HUDEP-2 (cell line): ENCODE measurements around the gene ADAMTS15.

Experiments
- DNase-seq, 76 experiments: peaks; one replicate each; lab custom pipeline; 2025; ENCODE audit not compliant: unreplicated experiment in 76 of 76; lab: John Stamatoyannopoulos, UW

Gene ADAMTS15

DNA sequence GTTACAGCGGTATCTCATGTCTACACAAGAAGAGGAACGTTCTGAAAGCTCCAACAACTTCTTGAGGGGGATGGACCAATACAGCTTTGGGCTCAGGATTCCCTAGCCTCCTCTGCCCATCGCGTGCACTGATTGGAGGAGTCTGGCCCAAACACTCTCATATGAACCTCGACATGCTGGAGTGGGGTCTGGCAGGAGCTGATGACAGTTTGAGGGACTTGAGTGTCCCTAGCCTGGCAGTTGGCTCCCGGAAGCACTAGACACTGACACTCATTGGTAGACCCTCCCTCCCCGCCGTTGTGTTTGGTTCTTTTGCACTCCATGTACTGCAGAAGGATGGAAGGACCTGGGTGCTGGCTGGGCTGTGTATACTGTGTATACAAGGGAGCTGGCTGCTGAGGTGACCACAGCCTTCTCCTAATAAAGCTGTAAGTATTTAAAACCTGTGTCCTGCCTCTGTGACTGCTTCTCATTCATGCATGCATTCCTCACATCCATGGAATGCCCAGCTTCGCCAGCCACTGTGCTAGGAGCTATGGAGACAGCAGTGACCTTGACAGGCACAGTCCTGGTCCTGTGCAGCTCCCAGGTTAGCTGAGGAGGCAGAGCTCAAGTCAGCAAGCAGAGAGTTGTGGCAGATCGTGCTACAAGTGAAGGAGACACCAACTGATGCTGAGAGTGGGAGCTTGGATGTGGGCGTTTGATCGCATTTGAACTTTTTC is 27.9 kb downstream of the ADAMTS15 start:
- DNase-seq: no peak

DNA sequence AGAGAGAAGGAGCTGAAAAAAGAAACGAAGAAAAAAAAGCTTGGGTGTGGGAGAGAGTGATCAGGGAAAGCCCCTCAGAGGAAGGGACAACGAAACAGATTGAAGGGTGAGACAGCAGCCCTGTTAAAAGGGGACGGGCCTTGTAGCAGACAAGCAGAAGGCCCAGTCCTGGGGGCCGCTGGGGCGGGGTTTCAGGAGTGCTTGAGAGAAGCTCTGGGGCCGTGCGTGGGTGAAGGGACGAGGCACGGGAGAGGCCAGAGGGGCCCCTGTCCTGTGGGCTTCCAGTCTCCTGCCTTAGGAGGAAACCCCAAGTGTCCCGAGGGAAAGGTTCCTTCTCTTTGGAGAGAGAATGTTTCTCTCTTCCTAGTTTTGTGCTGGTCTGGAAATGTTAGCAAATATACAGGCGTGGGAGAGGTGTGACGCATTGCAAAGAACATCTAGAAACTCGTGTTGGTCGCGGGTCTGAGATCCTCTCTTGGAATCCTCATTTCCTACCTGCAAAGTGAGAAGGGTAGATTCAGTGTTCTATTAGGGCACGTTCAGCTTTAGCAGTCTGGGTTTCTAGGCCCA is 28.6 kb downstream of the ADAMTS15 start:
- no peak for DNase-seq

DNA sequence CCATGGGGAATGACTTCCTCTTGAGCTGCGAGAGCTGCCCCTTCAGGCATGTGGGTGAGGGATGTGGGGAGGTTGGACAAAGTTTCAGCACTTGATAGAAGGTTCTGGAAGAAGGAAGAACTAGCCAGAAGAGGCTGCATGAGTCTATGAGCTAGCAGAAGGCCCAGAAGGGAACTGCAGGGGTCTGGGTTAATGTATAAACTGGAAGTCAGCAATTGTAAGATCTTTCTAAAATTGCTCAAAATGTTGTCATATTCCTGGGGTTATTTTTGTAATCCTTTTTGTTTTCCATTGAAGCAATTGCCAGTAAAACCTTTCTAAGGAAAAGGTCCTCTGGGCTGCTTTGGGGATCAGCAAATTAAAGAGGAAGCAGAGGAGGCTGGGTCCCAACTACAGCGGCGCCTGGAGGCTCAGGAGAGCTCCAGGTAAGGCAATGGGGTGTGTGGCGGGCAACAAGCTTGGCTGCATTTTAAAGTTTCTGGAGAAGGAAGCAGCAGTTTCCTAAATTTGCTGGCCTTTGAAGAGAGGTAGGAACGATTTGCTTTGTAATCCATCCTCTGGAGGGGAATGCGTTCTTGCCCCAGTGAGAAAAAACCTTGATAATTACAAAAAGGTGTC is 29.2 kb downstream of the ADAMTS15 start:
- no peak for DNase-seq

DNA sequence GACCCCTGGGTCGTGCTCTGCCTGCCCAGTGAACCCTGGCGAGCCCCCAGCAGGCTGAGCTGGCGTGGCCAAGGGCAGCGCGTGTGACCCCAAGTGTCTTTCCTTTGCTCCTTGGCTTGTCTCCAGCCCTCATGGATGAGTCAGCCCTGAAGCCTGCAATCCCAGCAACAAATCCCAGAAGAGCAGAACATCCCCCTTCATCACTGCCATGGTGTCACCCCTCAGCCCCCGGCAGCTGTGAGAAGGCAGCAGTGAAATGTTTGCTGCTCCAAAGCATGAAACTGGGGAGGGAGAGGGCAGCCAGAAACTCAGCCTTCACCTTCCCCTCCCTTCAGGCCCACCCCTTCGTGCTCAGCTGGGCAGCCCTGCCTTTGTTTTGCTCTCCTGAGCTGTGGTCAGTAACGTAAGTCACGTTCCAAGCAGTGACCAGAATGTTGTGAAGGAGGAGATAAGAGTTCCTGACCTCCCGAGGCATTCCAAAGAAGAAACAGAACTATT is 29.8 kb downstream of the ADAMTS15 start:
- no peak for DNase-seq

DNA sequence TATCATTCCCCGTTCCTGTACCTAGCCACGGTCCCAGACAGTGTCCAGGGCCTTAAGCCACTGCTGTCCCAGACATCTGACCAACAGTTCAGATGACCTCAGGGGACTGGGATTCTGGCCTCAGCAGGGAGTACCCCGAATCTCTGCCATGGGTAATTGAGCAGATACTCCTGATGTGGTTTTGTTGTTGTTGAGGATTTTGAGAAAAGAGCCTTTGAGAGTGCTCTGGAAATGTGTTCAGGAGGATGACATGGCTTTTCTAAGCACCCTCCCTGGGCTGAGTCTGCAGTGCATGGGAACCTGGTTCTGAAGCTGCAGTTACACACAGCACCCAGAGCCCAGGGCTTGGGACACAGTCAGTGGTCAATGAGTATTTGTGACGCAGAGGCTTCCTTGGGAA is 30.4 kb downstream of the ADAMTS15 start:
- no peak for DNase-seq

DNA sequence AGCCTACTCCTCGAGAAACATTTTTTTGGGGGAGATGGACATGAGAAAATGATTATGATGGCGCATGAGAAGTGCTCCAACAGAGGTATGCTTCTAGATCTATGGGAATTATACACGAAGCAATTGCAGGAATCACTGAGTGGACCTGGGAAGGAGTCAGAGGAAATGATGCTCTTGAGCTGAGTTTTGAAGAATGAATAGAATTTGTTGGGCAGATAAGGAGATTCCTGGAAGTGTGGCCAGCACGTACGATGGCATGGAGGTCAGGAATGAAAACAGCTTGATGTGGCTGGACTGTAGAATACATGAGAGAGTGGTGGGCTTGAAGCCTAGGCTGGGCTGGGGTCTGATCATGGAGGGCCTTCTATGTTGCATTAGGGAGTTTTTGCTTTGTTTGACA is 31.7 kb downstream of the ADAMTS15 start:
- no peak for DNase-seq

DNA sequence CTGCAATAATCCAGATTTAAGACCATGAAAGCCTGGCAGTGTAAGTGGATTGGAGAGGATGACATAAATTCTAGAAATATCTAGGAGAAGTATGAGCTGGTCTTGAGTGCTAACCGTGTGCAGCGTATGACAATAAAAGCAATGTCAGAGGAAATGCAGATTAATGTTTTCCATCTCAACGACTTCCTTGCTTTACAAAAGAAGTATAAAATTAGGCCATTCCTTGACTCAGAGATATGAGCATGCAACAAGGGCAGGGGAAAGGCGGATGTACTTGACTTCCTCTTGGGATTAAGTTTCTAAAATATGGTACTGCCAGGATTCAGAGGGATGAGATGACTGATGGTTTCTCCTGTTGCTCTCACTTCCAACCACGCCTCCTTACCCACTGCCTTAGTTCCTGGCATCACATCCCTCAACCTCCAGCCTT is 32.3 kb downstream of the ADAMTS15 start:
- DNase-seq: no peak

DNA sequence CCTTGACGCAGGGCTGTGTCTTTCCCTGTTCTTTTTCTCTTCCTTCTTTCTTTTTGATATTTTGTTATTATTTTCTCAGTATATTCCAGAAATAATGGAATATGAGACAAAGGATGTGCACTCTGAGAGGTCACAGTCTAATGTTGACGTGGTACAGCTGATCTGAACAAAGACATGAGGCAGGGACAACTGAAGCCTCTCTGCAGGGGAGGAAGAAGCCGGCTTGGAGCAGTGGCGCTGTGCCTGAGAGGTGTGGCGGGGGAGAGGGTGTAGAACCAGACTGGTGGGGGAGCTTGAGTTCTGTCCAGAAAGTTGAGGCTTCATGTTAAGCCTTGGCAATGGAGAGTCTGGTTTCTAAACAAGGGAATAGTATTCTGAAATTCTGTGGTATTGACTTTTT is 34.7 kb downstream of the ADAMTS15 start:
- no peak for DNase-seq

DNA sequence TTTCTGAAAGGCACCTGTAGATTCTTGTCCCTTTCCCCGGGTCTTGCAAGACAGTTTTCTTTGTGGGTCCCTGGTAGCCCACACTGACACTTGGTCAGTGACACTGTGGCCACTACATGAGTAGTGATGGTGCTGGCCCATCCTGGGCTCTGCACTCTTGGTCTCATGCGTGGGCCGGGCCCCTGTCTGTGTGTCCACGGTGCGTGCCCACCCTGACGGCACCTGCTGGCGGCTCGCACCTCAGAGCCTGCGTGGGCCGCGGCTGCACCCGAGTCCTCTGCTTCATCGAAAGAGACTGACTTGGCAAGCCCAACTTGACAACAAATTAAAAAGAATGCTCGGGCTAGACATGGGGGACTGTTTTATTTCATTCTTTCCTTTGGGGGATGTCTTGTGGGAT is 37.5 kb downstream of the ADAMTS15 start:
- DNase-seq: no peak

DNA sequence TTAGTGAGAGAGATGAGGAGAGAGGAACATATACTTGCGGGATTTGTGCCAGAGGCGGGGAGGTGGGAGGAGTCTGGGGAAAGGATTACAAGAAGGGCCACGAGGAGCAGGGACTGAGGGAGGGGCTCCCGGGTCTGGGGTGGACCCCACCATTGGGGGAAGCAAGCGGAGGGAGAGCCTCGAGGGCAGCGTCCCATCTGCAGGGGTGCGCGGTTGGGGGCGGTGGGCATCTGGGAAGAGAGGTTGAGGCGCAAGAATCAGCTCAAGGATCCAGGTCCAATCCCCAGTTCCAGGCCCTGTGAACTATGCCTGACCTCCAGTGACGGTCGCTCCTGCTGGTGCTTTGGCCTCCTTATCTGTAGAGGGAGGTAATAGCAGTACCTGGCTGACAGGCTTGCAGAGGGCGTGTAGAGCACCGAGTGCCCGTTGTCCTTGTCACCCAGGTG is 38.0 kb downstream of the ADAMTS15 start:
- no peak for DNase-seq

DNA sequence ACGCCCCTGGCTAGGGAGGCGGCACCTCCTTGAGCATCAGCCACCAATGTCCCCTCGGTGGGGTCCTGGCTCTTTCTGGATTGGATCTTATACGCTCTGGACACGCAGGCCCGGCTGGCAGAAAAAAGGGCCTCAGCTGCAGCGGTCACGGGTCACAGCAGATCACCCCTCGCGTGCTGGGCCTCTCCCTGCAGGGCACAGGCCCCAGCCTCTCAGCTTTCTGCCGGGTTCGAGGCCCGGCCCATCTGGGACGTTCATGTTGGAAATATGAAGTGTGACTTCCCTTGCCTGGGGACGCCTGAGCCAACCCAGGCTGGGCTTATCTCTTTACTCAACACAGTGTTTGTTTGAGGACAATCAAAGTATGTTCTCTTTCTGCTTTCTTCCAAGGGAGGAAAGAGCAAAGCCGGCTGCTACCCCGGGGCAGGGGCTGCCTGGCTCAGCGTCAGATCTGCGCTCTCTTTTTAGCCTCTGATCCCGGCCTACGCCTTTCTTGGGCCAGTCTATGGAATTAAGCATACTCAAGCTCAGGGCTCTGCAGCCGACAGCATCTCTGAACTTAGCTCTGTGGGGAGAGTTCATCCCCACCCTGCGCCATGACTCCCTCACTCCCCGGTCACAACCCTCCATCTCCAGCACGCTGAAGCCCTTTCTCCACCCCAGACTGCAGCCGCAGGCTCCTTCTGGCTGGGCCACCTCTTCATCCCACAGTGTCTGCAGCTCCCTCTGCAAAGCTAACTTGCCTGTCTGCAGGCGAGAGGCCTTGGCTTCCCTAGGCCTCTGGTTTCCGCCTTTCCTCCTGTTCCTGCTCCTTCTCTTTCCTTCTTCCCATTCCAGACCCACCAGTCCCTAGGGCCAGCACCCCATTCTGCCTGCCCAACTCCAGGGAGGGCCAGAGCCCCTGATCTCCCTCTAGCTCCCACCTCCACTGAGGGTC is 38.8 kb downstream of the ADAMTS15 start:
- DNase-seq: no peak

DNA sequence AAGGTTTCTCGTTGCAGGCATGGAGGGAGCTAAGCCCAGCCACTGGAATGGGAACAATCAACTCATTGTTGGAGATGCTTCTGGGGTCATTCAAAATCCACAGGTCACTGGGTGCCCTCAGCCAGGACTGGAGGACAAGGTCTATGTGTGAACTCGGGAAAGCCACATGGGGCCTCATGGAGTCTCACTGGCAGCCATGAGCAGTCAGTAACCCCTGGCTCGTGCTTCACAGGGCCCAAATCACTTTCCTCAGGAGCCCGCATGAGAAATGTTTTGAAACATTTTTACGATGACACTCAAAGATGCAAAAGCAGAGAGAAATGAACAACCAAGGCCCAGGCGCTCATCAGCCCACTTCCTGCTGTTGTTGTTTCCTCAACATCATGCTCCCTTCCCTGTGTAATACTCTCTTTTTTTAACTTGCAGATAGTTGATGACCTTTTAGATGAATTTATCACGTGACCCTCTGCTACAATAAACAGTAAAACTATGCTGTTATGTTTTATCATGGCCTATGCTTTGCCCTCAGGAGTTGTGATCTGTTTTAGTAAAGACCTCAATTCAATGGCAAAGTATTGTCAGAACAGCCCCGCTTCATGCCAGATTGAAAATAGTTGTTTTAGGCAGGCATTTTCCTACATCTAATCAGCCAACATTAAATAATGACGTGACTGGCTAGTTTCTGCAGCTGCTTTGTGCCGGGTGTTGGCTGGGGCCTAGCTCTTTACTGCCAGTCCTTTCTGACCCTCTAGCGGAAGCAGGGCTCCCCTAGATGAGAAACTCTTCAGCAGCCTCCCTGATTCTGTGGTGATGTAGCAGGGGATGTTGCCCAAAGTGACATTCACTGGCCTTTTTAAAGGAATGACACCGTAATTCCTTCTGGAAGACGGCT is 39.7 kb downstream of the ADAMTS15 start:
- no peak for DNase-seq

DNA sequence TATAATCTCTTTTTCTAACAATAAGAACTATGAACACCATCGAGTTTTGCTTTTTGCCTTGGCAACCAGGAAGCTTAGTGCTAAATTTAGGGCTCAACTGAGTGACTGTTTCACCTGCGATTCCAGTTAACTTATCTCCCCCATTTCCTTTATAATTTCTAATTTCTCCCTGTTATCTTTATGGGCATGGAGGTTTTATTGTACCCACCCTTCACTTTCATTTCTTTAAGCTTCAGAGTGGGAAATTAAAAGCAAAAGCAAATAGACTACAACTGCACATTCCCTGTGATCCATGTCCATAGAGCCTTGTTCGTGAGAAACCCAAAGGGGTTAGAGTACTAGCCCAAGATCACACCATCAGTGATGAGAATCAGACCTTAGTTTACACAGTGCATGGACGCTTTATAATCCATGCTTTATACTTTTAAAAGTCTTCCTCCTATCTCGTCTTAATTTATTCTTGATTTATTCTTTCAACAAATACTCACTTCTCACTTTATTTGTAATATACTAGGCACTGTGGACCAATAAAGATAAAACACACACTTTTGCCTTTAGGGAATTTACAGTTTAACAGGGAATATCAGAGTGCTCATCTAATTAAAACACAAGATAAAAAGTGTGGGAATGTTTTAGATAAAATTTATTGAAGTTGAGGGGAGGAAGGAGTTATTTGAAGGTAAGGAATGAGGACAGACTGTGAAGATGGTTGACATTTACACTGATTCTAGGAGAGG is 40.6 kb downstream of the ADAMTS15 start:
- no peak for DNase-seq

DNA sequence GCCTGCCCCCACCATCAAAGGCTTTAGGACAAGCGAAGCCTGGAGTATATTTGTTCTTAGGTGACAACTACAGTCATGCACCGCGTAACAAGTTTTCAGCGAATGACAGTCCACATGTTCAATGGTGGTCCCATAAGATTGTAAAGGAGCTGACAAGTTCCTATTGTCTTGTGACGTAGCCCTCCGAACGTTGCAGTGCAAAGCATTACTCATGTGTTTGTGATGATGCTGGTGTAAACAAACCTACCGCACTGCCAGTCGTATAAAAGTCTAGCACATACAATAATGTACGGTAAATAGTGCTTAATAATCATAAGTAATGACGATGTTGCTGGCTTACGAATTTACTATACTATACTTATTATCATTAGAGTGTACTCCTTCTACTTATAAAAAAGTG is 41.3 kb downstream of the ADAMTS15 start:
- DNase-seq: no peak

DNA sequence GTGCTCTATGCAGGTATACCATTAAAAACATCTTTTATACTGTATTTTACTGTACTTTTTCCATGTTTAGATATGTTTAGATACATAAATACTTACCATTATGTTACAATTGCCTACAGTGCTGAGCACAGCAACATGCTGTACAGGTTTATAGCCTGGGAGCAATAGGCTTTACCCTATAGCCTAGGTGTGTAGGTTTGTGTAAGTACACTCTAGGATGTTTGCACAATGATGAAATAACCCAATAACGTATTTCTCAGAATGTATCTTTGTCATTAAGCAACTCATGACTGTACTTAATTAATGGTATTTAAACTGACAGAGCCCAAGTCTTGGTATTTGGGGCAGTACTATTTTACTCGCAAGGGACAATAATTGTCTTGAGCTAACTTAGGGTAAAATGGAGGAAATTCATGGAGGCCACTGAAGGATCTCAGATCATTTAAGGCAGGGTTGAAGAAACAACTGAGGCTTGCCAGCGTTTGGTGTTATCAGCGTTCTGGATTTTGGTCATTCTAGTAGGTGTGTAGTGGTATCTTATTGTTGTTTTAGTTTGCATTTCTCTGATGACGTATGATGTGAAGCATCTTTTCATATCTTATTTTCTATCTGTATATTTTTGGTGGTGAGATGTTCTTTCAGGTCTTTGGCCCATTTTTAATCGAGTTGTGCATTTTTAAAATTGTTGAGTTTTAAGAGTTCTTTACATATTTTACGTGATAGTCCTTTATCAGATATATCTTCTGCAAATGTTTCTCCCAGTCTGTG is 42.4 kb downstream of the ADAMTS15 start:
- DNase-seq: no peak

DNA sequence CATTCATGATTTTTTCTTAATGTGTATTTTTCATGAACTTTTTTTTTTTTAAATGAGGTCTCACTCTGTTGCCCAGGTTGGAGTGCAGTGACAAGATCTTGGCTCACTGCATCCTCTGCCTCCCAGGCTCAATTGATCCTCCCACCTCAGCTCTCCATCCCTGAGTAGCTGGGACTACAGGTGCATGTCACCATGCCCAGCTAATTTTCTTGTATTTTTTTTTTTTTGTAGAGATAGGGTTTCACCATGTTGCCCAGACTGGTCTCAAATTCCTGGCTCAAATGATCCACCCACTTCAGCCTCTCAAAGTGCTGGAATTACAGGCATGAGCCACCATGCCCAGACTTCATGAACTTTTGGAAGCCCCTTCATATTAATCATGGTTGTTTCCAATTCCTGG is 49.7 kb downstream of the ADAMTS15 start:
- DNase-seq: no peak

DNA sequence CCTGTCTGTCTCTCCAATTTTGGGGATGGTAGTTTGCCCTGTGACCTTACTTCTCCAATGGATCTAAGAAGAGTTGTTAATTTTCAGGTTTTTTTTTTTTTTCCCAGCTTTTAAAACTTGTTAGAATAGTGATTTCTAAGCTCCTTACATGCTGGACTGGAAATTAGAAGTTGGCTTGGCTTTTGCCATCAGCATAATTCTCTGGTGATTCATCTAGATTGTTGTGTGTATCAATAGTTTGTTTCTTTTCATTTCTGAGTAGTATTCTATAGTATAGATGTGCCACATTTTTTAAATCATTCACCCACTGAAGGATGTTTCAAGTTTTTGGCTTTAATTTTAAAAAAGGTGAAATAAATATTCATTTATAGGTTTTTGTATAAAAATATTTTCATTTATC is 51.4 kb downstream of the ADAMTS15 start:
- DNase-seq: no peak

DNA sequence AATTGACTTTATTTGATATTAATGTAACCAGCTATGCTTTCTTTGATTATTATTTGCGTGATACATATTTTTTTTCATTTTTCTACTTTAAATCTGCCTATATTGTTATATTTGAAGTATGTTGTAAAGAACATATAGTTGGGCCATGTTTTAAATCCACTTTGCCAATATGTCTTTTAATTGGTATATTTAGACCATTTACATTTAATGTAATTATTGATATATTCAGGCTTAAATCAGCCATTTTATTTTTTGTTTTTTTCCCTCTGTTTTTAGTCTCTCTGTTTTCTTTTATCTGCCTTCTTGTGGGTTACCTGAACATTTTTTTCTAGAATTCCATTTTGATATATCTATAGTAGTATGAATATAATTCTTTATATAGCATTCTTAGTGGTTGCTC is 55.9 kb downstream of the ADAMTS15 start:
- DNase-seq: no peak

DNA sequence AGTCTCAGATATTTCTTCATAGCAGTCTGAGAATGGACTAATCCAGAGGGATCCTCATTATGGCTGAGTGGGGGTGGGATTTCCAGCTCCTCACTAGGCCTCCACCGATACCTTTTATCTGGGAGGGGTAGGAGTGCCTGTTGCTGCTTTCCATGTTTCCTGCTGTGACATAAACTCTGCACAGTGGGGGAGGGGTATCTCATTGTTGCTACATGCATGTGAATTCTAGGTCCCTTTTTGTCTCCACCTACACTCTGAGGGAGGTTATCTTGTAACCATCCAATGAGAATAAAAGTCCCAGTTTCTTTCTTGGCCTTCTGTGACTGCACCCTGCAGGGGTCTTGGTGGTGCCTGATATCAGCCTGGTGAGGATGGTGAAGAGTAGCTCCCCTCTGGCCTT is 60.5 kb downstream of the ADAMTS15 start:
- DNase-seq: no peak
